K562 (cell line): Measurements from ENCODE around the gene HMGA1. TPM values are rescaled to one million over a fixed set of nuclear protein-coding genes. Genes with fewer than 3 reads are reported as not detected.
A peak's percentile ranks its signal among the peaks of the same experiment; 100 is the strongest.

Experiments used
- CTCFL ChIP-seq: IDR thresholded peaks from 2 replicates; pipeline ENCODE4 v1.6.1; 2011; ENCODE audit warnings: borderline replicate concordance, low read depth, mild to moderate bottlenecking, moderate library complexity, low read length; ENCODE audit not compliant: insufficient read depth, poor library complexity, severe bottlenecking
- CXXC5 ChIP-seq: fragments of 250-450 bp; sonication (Bioruptor Pico); IDR thresholded peaks from 2 replicates; pipeline ENCODE4 v1.8.0; 2022; ENCODE audit warnings: inconsistent platforms, mild to moderate bottlenecking, moderate library complexity
- DACH1 ChIP-seq: fragments of 450-650 bp; IDR thresholded peaks from 2 replicates; pipeline ENCODE4 v1.6.1; 2018; ENCODE audit not compliant: partially characterized antibody
- ERF ChIP-seq: fragments of 450-650 bp; formaldehyde crosslinking; IDR thresholded peaks from 2 replicates; pipeline ENCODE4 v1.4.0; 2020; ENCODE audit warnings: mild to moderate bottlenecking, mixed read lengths
- ESRRB ChIP-seq: fragments of 250-450 bp; sonication (Bioruptor Pico); IDR thresholded peaks from 2 replicates; pipeline ENCODE4 v1.5.0; 2020; ENCODE audit warnings: mild to moderate bottlenecking, moderate library complexity, borderline replicate concordance
- FOXA3 ChIP-seq, 2 experiments: fragments of 450-650 bp in 1 of 2; sonication (generic) in 1 of 2; formaldehyde crosslinking; IDR thresholded peaks in 1 of 2; conservative IDR thresholded peaks in 1 of 2; 2 replicates each; pipeline versions ENCODE4 v1.4.0 to v1.8.0; 2020 to 2022; ENCODE audit warnings: mild to moderate bottlenecking in 2 of 2, missing genetic modification reagents in 1 of 2
- GTF2E2 ChIP-seq: fragments of 200-800 bp; sonication (Bioruptor generic); IDR thresholded peaks from 2 replicates; pipeline ENCODE4 v1.6.1; 2016; ENCODE audit warnings: missing genetic modification characterization, missing compliant biosample characterization
- HDAC1 ChIP-seq, 2 experiments: fragments of 450-650 bp; IDR thresholded peaks; 2 replicates each; pipeline ENCODE4 v1.6.1; 2016 to 2017; ENCODE audit warnings: inconsistent platforms in 1 of 2, mild to moderate bottlenecking in 1 of 2, moderate library complexity in 1 of 2
- MAZ ChIP-seq, 2 experiments: fragments of 450-650 bp in 1 of 2; sonication (generic) in 1 of 2; formaldehyde crosslinking; IDR thresholded peaks in 1 of 2; conservative IDR thresholded peaks in 1 of 2; 2 replicates each; pipeline versions ENCODE4 v1.4.0 to v1.5.0; 2020; ENCODE audit warnings: mild to moderate bottlenecking in 1 of 2, missing genetic modification reagents in 1 of 2
- NFIX ChIP-seq: fragments of 250-450 bp; sonication (Bioruptor Pico); IDR thresholded peaks from 2 replicates; pipeline ENCODE4 v1.4.0; 2020; ENCODE audit warnings: low read depth, mild to moderate bottlenecking, moderate library complexity
- PHB ChIP-seq: fragments of 250-450 bp; sonication (Bioruptor Pico); IDR thresholded peaks from 2 replicates; pipeline ENCODE4 v1.5.0; 2021
- PHF20 ChIP-seq: fragments of 450-650 bp; IDR thresholded peaks from 2 replicates; pipeline ENCODE4 v1.6.1; 2018; ENCODE audit not compliant: partially characterized antibody
- PKNOX1 ChIP-seq: fragments of 450-650 bp; IDR thresholded peaks from 2 replicates; pipeline ENCODE4 v1.6.1; 2016
- SREBF1 ChIP-seq: fragments of 150-350 bp; IDR thresholded peaks from 2 replicates; pipeline ENCODE4 v1.6.1; 2014; ENCODE audit warnings: antibody characterized with exemption, low read depth, low read length, borderline replicate concordance
- SRSF7 ChIP-seq: fragments of 200-400 bp; formaldehyde crosslinking; optimal IDR thresholded peaks from 2 replicates; pipeline ENCODE3; 2017; ENCODE audit warnings: mild to moderate bottlenecking, low read depth, low read length
- TAF7 ChIP-seq: fragments of 450-650 bp; IDR thresholded peaks from 2 replicates; pipeline ENCODE4 v1.6.1; 2016; ENCODE audit warnings: missing genetic modification characterization, missing compliant biosample characterization
- TRIM28 ChIP-seq: fragments of 450-650 bp; IDR thresholded peaks from 2 replicates; pipeline ENCODE4 v1.6.1; 2017
- polyA plus RNA-seq, 8 experiments: library from polyadenylated mRNA; depleted of rRNA in 4 of 8; stranded (reverse) in 5 of 8; unstranded in 3 of 8; fragments of >200 nt; fragmentation: Nextera tagmentation in 2 of 8; fragmentation: Illumina TruSeq in 1 of 8; extraction: Ambion mirVana in 2 of 8; extraction: Trizol in 1 of 8; gene quantifications; 2 replicates each; pipeline versions ENCODE4 v1.2.1 to v1.2.3, GENCODE V29; 2011 to 2014; ENCODE audit warnings: inconsistent platforms in 1 of 8, missing spikeins in 1 of 8
- total RNA-seq, 7 experiments: library from RNA; depleted of rRNA in 6 of 7; stranded (reverse); fragments of >200 nt in 6 of 7; fragmentation: Illumina TruSeq in 2 of 7; extraction: Trizol in 2 of 7; gene quantifications; 2 replicates each; pipeline versions ENCODE4 v1.2.1 to v1.2.3, GENCODE V29; 2011 to 2021; ENCODE audit warnings: low replicate concordance in 1 of 7
- TF ChIP-seq, protein P1 (sequence below), 2 experiments: fragments of 450-650 bp in 1 of 2; sonication (generic) in 1 of 2; formaldehyde crosslinking; conservative IDR thresholded peaks; 2 replicates each; pipeline versions ENCODE4 v1.4.0 to v1.8.1; 2020 to 2022; ENCODE audit warnings: mild to moderate bottlenecking in 1 of 2, missing genetic modification reagents in 1 of 2
- TF ChIP-seq, protein P2 (sequence below): fragments of 450-650 bp; formaldehyde crosslinking; IDR thresholded peaks from 2 replicates; pipeline ENCODE4 v1.4.0; 2020; ENCODE audit warnings: mild to moderate bottlenecking

Gene HMGA1
- total and polyA plus RNA-seq, 9 of the 15 experiments (the other 6 are each of a cell fraction or from before 2014, with no cell fraction given): 27.8 to 1,947 (median 594) TPM

DNA sequence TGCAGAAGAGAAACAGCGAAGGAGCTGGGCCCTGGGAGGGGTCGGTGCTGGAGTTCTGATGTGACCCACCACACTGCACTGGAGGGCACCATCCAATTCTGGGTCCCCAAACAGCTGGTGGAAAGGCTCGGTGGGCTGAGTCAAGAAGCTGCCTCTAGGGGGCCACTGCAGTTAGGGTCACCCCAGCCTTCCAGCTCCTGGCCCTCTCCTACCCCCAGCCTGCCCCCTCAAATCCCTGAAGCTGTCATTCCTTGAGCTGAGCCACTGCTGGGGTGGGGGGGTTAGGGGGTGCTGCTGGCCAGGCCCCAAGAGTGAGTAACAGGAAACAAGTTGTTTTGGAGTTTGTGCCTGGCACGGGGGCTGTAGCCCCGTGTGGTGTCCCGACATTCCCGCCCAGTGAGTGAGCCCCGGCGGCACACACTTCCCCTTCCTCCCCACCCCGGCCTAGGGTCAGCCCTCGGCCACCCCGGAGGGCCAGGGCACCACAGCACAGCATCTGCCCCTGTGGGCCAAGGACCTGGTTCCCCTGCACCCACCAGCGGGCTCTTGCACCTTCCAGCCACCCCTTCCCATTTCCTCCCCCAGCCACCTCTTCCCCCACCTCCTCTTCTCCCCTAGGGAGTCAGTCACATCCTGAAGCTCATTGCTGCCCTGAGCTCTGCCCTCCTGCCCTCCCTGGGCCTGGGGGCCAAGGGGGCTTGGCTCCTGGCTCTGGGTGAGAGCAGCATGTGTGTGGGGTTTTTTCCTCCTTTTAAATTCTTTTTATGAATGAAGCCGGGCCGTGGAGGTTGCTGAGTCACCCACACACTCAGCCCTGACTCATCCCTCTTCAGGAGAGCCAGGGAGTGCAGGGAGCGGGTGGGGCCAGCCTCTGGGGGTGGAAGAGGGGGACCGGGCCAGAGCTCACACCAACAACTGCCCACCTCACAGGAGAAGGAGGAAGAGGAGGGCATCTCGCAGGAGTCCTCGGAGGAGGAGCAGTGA lies 7.5 kb downstream of the HMGA1 start (continued):
- TF ChIP-seq GTF2E2 (tag): no peak
- no peak for TF ChIP-seq TAF7 (tag)
- TF ChIP-seq, protein P1, sequence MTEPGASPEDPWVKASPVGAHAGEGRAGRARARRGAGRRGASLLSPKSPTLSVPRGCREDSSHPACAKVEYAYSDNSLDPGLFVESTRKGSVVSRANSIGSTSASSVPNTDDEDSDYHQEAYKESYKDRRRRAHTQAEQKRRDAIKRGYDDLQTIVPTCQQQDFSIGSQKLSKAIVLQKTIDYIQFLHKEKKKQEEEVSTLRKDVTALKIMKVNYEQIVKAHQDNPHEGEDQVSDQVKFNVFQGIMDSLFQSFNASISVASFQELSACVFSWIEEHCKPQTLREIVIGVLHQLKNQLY (CRISPR knock-in tag; conservative IDR thresholded peaks at IDR 0.05): no peak
- no peak for TF ChIP-seq PKNOX1
- TF ChIP-seq TRIM28: no peak
- 0 out of 2 replicates have a peak, but pooled peaks have one; percentile 27 for TF ChIP-seq CXXC5 (CRISPR knock-in tag)
- TF ChIP-seq, protein P2, sequence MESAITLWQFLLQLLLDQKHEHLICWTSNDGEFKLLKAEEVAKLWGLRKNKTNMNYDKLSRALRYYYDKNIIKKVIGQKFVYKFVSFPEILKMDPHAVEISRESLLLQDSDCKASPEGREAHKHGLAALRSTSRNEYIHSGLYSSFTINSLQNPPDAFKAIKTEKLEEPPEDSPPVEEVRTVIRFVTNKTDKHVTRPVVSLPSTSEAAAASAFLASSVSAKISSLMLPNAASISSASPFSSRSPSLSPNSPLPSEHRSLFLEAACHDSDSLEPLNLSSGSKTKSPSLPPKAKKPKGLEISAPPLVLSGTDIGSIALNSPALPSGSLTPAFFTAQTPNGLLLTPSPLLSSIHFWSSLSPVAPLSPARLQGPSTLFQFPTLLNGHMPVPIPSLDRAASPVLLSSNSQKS (CRISPR knock-in tag): 0 out of 2 replicates have a peak, but pooled peaks have one; percentile 14
- TF ChIP-seq FOXA3 (CRISPR knock-in tag; conservative IDR thresholded peaks at IDR 0.05 in 1 of 2, IDR thresholded peaks at IDR 0.05 in 1 of 2): no peak
- TF ChIP-seq HDAC1 (IDR thresholded peaks at IDR 0.05): peak in 1 of 2 experiments; percentile 70; a peak in 2 of 4 replicates
- no peak for TF ChIP-seq NFIX (CRISPR knock-in tag)
- TF ChIP-seq ERF (CRISPR knock-in tag): peak; percentile 30; the same call in 1 of the 2 replicates
- TF ChIP-seq PHF20: no peak
- no peak for TF ChIP-seq SRSF7
- no peak for TF ChIP-seq ESRRB
- peak; percentile 52 for TF ChIP-seq CTCFL
- TF ChIP-seq DACH1: peak; percentile 52
- TF ChIP-seq MAZ (CRISPR knock-in tag; conservative IDR thresholded peaks at IDR 0.05 in 1 of 2, IDR thresholded peaks at IDR 0.05 in 1 of 2): peak; percentile 51 to 55; a peak in 2 of 4 replicates
- no peak for TF ChIP-seq PHB
- TF ChIP-seq SREBF1: no peak
